Ramos (cell line): ENCODE measurements around the gene NPM1.

Experiments
- in situ Hi-C: fragments of 300-500 bp; cut with MboI; formaldehyde crosslinking; loops from one replicate; pipeline ENCODE4 v1.14.3; 2022; ENCODE audit warnings: low sequenced_read_pairs; ENCODE audit not compliant: unreplicated experiment

NPM1 gene

GRCh38 chr5:171442287-171443042, 54.8 kb downstream of the NPM1 start:
- in situ Hi-C loops: no loop called here

- in situ Hi-C loops: no loop called here
Observed at GRCh38 chr5:171444582-171444981, 56.9 kb downstream of the NPM1 start.

DNA sequence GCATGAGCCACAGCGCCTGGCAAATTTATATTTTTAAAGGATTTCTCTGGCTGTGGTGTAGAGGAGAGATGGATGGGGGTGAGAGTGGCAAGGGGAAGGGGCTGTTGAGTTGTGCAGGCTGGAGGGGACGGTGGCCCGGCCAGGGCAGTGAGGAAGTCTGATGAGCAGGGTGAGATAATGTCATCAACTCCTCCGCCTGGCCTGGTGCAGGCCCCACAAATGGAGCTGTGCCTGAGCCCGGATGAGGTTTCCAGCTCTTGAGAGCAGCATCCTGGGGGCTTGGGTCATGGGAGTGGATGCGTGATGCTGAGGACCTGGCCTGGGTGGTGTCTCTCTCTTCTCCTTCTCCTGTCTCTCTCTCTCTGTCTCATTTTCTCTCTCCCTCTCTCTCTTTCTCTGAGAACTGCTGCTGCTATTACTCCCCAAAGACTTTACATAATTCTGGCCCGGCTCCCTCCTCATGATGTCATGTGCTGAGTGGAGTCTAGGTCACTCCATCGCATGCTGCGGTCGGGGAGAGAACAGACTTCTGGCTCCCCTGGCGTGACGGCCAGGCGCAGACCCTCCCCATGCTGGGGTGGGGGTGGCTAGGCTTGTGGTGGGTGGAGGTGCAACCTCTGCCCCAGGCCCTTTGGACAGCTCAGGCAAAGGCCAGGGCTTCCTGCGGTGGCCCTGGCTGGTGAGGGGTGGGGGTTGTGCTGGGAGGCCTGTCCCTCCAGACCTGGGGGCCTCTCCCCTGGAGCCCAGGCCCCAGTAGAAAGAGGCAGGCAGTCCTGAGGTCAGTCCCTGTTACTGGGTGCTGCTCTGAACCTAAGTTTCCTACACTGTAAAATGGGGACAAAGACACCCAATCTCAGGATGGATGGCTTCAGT, 58.2 kb downstream of the NPM1 start:
- in situ Hi-C loops: no loop called here

- in situ Hi-C loops: no loop called here
Observed at GRCh38 chr5:171447226-171447625, 59.6 kb downstream of the NPM1 start.

GRCh38 chr5:171449426-171449825, 61.8 kb downstream of the NPM1 start:
- in situ Hi-C loops: no loop called here

DNA sequence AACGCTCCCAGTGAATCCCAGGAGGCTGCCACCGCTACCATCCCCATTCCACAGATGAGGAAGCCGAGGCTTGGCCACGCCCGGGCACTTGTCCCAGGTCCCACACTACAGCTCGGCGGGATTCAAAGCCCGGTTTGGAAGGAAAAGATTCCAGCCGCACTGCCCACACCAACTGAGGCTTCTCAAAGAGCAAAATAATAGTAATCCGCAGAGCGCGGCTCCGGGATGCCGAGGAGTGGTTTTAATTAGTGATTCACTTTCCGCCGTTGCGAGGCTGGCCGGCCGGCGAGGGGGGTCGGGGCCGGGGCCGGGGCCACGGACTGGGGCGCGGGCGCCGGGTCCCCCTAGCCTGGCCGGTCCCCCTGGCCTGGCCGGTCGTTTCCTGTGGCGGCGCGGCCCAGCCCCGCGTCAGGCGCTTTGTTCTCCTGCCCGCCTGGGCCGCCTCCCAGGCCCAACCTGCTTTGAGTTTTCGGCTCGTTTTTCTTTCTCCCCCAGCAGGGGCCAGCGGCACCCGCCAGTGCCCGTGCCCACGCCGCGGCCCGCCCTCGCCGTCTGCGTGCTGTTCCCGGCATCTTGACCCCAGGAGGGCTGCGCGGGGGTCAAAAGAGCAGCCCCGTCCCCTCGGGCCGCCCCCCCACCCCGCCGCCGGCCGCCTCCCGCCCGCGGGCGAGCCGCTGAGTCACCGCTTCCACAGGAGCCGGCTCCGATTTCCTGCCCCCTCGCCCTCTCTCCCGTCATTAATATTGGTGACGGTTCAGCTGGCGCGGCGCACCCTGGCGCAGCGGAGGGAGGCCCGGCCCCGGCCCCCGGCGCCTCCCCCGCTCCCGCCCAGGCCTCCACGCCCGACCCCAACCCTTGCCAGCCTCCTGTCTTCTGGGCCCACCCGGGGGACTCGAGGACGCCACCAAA, 63.0 kb downstream of the NPM1 start:
- in situ Hi-C loops: no loop called here

GRCh38 chr5:171451421-171451820, 63.8 kb downstream of the NPM1 start:
- in situ Hi-C loops: no loop called here

DNA sequence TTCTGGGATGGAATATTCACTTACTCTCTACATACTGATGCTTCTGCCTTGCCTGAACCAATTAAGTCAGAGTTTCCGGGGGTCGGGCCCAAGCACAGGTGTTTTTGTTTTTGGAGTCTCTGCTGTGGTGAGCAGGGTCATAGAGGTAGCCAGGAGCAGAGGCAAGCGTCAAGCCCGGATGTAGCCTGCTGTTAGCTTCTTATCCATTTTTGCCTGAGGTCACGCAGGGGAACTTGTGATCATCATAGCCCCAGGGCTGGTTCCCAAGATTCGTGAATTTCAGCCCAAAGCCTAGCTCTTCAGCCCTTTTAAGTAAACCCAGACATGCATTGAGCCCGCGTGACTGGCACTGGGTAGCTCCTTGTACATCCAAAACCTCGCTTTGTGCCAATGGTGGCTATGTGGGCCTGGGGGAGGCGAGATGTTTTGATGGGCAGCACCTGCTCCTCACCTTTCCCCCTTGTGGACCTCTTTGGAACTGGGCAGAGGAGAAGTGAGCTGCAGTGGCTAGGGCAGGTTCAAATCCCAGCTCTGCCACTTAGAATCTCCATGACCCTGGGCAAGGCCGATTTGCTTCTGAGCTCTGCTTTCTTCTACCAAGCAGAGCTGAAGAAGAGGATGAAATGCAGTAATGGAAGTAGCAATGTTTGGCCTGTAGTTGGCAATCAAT, 65.5 kb downstream of the NPM1 start:
- in situ Hi-C loops: no loop called here

DNA sequence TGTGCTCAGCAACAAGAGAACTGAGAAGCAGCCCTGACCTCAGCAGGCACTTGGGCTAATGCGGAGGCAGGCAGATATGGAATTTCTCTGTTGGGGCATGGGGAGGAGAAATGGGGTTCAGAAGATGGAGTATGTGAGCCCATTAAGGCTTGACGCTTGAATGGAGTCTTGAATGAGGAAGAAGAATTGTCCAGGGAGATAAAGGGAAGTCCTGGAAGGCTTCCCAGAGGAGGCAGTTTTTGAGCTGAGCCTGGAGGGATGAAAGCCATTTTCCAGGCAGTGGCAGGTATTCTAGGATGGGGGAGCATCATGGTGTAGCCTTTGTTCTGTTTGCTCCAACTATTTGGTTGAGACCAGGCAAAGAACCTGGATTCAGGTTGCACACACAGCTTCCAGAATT, 66.3 kb downstream of the NPM1 start:
- in situ Hi-C loops: no loop called here

- in situ Hi-C loops: no loop called here
Observed at GRCh38 chr5:171454549-171454948, 66.9 kb downstream of the NPM1 start.

DNA sequence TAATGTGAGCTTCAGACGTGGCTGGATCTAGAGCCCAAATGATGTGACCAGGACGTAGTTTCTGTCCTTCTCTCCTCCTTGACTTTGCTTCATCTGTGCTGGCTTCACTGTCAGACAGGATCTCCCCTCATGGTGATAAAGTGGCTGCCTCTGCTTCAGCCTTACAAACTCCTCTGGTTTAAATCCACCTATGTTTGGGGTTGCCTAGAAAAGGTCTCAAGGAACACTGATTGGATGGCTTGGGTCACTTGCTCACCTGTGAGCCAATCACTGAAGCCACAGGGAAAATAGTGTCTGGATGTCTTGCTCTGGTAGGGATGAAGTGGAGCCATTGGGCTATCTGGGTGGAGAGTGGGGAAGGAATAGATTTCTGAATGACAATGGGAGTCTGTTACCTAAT, 67.9 kb downstream of the NPM1 start:
- in situ Hi-C loops: no loop called here

- in situ Hi-C loops: no loop called here
Observed at GRCh38 chr5:171457208-171457981, 69.7 kb downstream of the NPM1 start.

- in situ Hi-C loops: no loop called here
Observed at GRCh38 chr5:171459839-171460238, 72.2 kb downstream of the NPM1 start.
